Activated CD8-positive, alpha-beta memory T cell treated with anti-CD3 and anti-CD28 coated beads, Interleukin-2, amount 50 U/mL, for 24 hours (primary cell): ENCODE data around the gene TXNRD2.

Experiments used
- DNase-seq: peaks from one replicate; pipeline ENCODE4 v3.0.0-alpha.2; 2020; ENCODE audit errors: extremely low read depth

TXNRD2 gene

GRCh38 chr22:19862619-19863246 lies 78.9 kb downstream of the TXNRD2 start:
- no peak for DNase-seq

GRCh38 chr22:19859861-19860510 lies 81.6 kb downstream of the TXNRD2 start:
- DNase-seq: no peak

GRCh38 chr22:19857382-19857781 lies 84.2 kb downstream of the TXNRD2 start:
- no peak for DNase-seq

GRCh38 chr22:19855504-19856409 lies 85.9 kb downstream of the TXNRD2 start:
- DNase-seq: peak; percentile 29

GRCh38 chr22:19854778-19855503 lies 86.7 kb downstream of the TXNRD2 start, which contains the start of the genes GNB1L and RTL10:
GNB1L (minus strand) TSS chr22:19854874; CDS start chr22:19821355, 33,519 bp downstream.
RTL10 (minus strand) TSS chr22:19854874; CDS start chr22:19852261, 2,613 bp downstream.
- peak; percentile 84 for DNase-seq

GRCh38 chr22:19853879-19854777 lies 87.5 kb downstream of the TXNRD2 start:
- DNase-seq: no peak

GRCh38 chr22:19853058-19853878 lies 88.3 kb downstream of the TXNRD2 start:
- DNase-seq: no peak

- no peak for DNase-seq
Measured at GRCh38 chr22:19852177-19852781, 89.3 kb downstream of the TXNRD2 start.

- DNase-seq: no peak
Measured at GRCh38 chr22:19851291-19852176, 90.1 kb downstream of the TXNRD2 start.

- DNase-seq: no peak
Measured at GRCh38 chr22:19850763-19851109, 90.9 kb downstream of the TXNRD2 start.

GRCh38 chr22:19849835-19850762 lies 91.5 kb downstream of the TXNRD2 start:
- no peak for DNase-seq

- no peak for DNase-seq
Measured at GRCh38 chr22:19848298-19849224, 93.1 kb downstream of the TXNRD2 start.

- DNase-seq: no peak
Measured at GRCh38 chr22:19847345-19847632, 94.3 kb downstream of the TXNRD2 start.

- DNase-seq: no peak
Measured at GRCh38 chr22:19846620-19847344, 94.8 kb downstream of the TXNRD2 start.

- no peak for DNase-seq
Measured at GRCh38 chr22:19845054-19845722, 96.4 kb downstream of the TXNRD2 start.
